HG03558 (cell line): ENCODE measurements around the gene SUN1.
A peak's percentile ranks its signal among the peaks of the same experiment; 100 is the strongest.
"Not testable (repeated sequence)": the region's sequence is repeated elsewhere in the genome, so short reads cannot be mapped to it uniquely, and the experiment has no call there.

Experiments
- ATAC-seq: cut with Tn5 transposase; IDR thresholded peaks from one replicate; pipeline ENCODE4 v1.9.1; 2021; ENCODE audit warnings: moderate number of reproducible peaks; ENCODE audit not compliant: unreplicated experiment; ENCODE audit errors: extremely low read depth

SUN1 gene

GRCh38 chr7:915291-916218, 83.3 kb downstream of the SUN1 start:
- ATAC-seq = no peak

DNA sequence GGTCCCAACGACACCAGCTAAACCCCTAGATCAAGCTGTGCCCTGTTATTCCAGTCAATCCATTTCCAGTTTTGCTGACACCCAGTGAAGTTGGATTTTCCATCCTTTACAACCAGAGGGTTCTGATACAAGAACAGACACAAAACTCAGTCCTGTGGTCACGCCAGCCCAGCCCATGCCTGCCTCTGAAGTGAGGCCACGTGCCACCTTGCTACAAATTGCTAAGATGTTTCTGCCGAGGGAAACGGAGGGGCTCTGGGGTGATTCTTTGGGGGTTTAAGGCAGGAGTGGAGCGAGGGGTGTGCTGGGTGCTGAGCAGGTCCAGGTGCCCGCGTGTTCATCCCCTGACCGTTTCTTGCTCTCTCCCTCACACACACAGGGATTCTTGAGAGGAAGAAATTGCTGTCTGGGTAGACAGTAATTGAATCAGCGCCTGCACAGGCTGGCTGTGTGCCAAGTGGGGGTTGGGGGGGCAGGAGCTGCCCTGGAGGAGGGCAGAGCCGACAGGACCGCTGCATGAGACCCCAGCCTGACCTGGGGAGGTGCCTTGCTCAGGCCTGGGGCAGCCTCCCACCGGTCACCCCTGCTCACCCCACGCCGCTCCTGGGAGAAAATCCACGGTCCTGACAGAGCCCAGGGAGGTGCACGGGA, 84.1 kb downstream of the SUN1 start:
- no peak for ATAC-seq

DNA sequence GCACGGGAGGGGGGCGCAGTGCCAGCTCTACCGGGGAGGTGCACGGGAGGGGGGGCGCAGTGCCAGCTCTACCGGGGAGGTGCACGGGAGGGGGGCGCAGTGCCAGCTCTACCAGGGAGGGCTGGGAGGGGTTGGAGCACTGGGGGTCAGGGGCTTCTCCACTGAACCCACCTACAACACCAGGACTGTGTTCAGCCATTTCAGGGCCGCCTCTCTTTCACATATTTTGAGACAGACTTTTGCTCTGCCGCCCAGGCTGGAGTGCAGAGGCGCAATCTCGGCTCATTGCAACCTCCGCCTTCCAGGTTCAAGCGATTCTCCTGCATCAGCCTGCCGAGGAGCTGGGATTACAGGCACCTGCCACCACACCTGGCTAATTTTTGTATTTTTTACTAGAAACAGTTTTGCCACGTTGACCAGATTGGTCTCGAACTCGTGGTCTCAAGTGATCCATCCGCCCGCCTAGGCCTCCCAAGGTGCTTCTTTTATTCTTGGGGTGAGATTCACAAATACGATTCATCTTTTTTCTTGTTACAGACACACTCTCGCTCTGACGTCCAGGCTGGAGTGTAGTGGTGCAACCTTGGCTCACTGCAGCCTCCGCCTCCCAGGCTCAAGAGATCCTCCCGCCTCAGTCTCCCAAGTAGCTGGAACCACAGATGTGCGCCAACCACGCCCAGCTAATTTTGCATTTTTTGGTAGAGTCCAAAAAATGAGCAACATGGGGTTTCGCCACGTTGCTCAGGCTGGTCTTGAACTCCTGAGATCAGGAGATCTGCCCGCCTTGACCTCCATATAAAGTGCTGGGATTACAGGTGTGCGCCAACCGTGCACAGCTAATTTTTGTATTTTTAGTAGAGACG, 85.2 kb downstream of the SUN1 start:
- ATAC-seq = no peak

DNA sequence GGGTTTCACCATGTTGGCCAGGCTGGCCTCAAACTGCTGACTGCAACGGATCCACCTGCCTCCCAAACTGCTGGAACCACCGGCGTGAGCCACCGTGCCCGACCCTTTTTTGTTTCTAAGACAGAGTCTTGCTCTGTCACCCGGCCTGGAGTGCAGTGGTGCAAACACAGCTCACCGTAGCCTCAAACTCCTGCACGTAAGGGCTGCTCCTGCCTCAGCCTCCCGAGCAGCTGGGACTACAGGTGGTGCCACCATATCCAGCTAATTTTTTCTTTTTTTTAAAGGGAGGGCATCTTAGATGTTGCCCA, 85.8 kb downstream of the SUN1 start:
- no peak for ATAC-seq

DNA sequence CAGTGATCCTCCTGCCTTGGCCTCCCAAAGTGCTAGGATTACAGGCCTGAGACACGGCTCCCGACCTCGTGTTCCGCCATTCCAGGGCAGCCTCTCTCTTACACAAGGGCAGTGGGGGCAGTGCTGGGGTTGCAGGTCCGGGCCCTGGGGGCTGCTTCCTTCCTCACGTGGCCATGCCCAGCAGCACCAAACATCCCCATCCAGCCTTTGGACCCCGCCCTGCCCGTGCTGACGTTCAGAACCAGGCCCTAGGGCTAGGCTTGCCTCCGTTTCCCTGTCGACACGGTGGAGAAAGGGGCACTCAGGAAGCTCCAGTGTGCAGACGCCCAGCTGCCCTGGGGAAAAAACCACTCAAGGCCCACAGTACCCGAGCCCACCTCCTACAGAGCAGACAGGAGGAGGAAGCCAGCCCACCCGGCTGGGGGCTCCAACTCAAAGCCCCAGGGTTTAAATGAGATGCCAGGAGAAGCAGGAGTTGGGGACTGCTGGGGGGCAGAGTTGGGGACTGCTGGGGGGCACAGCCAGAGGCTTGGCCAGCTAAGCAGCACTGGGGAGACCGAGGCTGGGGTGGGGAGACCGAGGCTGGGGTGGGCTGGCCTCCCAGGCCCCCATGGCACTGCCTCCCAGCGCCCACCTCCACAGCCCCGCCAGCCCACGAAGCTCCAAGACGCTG, 86.3 kb downstream of the SUN1 start:
- ATAC-seq = no peak

DNA sequence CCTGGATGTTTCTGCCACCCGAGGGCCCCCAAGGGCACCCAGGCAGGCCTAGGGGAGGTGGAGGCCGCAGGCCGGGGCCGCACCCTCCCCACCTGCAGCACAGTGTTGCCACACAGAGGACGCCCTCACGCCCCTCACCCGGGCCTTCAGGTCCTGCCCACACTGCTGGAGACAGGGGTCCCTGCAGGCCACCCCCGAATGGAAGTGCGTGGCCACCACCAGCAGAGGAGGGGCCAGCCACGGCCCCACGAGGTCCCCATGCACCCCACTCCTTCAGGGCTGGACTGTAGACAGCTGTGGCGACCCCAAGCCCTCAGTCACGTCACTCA, 86.8 kb downstream of the SUN1 start:
- no peak for ATAC-seq

GRCh38 chr7:919924-920341, 87.7 kb downstream of the SUN1 start:
- ATAC-seq = no peak

DNA sequence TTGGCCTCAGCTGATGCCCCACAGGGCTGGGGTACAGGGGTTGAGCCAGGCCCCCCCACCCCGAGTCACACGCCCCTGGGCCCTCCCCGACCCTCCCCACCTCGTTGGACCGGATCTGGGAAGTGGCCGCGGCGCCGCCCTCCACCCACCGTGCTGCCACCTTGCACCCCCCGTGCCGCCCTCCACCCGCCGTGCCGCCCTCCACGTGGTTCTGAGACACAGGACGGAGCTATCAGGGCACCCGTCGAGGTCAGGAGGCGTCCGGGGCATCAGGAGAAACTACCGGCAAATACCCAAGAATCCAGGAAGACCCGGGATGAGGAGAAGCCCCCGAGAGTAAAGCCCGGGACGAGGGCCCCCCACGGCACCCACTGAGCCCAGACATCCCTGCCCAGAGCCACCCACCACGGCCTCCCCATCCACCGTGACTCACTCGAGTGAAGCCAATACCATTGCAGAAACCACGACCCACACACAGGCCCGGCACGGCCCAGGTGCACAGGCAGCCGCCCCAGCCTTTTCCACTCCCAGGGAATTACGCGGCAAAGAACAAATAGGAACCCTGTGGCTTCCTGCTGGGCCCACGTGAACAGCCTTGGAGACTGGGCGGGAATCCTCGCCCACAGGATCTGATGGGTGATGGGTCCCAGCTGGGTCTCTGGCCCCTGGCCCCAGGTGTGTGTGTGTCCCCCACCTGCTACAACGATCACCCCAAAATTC, 88.2 kb downstream of the SUN1 start:
- ATAC-seq = no peak

- no peak for ATAC-seq
These were observed 88.8 kb downstream of the SUN1 start for GRCh38 chr7:921071-921461.

DNA sequence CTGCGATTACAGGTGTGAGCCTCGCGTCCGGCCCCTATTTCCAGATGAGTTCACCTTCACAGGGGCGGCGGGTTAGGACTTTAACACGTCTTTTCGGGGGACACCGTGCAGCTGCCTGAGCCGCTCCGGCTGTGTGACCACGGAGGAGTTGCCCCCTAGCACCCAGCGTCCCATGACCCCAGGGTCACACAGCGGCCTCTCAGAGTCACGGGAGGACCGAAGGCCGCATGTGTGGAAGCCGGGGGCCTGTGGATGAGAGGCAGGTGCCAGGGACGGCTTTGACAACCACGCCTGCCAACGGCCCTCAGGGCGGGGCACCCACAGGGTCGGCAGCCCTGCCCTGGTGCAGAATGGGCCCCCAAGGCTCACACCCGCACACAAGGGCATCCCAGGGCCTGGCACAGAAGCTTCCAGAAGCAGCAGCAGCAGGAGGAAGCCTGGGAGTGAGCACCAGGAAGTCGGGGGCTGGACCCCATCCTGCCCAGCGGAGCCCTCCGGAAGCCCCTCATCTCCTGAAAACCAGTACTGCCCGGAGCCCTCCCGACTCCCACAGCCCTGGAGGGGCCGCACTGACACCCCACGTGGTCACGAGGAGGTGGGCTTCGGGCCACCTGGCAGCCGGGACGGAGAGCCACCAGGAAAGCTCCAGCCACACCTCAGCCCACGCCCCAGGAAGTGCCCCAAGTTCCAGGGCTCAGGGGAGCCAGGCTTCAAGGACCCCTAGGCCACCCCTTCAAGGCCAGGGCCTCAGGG, 89.5 kb downstream of the SUN1 start:
- ATAC-seq = no peak

- no peak for ATAC-seq
These were observed 90.2 kb downstream of the SUN1 start for GRCh38 chr7:922334-923107.

DNA sequence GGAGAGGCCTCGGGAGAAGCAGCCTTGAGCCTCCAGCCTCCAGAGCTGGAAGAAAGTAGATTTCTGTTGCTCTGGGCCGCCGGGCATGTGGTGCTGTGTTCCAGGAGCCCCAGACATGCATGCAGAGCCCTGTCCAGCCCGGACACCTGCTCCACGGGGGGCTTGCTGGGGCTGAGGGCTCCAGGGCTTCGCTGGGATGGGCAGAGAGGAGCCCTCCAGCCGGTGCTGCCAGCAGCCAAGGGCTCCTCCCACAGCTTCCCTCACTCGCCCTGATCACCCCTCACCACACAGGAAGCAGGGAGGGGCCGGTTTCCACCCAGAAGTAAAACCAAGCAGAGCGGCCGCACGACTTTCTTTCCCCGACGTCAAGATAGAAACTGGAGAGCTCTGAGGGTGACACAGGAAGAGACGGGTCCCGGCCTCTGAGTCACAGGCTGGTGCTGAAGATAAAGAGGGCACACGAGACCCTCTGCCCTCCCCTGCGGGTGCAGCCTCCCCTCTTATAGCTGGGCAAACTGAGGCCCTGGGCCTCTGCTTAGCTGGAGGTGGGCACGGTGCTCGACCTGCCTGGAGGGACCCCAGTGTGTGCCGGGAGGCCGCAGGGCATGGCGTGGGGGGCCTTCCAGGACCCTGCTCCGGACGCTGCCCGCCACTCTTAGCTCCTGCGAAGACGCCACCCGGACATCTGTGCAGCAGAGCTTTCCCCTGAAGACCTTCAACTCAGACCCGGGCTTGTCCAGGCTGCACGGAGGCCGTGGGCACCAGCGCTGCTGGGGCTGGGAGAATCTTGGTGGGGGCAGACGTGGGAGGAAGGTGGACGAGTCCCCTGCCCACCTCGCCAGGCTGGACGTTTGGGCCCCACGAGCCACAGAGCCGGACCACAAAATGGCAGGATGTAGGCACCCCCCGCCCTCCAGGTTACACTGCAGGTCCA, 91.1 kb downstream of the SUN1 start:
- peak; percentile 51 for ATAC-seq

GRCh38 chr7:924042-924441, 91.8 kb downstream of the SUN1 start:
- not testable (repeated sequence) for ATAC-seq
